WI38 (cell line): ENCODE results near the gene PHF21B.

ENCODE experiments used
- H3K4me3 ChIP-seq: 2 replicates; pipeline ENCODE4 v1.5.1; 2011; ENCODE audit warnings: low read depth, mild to moderate bottlenecking, control low read depth, low read length
- TF ChIP-seq, protein P1 (sequence below): IDR thresholded peaks from 2 replicates; pipeline ENCODE4 v1.5.1; 2012; ENCODE audit warnings: low read depth, mild to moderate bottlenecking, control low read depth, low read length

PHF21B gene

DNA sequence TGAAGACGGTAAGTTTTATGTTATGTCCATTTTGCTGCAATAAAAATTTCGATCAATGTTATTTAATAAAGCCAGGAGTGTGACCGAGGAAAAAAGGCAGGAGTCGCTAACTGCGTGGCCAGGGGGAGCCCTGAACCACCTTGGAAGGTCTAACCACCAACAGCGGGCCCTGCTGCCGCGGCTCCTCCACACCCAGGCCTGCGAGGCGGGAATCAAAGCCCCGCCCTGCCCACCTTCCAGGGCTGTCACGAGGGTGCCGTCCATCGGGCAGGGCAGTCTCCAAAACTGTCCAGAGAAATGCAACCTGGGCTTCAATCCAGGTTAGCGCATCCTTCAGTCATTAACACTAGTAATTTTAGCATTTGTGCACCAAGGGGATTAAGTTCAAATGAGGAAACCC is 19.0 kb downstream of the PHF21B start:
- no peak overlapping the region for H3K4me3 ChIP-seq
- TF ChIP-seq, protein P1, sequence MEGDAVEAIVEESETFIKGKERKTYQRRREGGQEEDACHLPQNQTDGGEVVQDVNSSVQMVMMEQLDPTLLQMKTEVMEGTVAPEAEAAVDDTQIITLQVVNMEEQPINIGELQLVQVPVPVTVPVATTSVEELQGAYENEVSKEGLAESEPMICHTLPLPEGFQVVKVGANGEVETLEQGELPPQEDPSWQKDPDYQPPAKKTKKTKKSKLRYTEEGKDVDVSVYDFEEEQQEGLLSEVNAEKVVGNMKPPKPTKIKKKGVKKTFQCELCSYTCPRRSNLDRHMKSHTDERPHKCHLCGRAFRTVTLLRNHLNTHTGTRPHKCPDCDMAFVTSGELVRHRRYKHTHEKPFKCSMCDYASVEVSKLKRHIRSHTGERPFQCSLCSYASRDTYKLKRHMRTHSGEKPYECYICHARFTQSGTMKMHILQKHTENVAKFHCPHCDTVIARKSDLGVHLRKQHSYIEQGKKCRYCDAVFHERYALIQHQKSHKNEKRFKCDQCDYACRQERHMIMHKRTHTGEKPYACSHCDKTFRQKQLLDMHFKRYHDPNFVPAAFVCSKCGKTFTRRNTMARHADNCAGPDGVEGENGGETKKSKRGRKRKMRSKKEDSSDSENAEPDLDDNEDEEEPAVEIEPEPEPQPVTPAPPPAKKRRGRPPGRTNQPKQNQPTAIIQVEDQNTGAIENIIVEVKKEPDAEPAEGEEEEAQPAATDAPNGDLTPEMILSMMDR: no peak

DNA sequence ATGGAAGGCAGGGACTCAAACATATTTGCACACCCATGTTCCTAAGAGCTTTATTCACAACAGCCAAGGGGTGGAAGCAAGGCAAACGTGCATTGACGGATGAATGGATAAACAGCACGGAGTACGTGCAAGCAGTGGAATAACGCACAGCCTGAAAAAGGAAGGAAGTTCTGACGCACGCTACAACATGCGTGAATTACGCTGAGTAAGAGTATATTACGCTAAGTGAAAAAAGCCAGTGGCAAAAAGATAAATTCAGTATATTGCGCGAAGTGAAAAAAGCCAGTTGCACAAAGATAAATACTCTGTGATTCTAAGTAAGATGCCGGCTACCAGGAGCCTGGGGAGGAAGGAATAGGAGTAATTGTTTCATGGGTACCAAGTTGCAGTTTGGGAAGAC is 19.5 kb downstream of the PHF21B start:
- TF ChIP-seq, protein P1: no peak
- no peak overlapping the region for H3K4me3 ChIP-seq

DNA sequence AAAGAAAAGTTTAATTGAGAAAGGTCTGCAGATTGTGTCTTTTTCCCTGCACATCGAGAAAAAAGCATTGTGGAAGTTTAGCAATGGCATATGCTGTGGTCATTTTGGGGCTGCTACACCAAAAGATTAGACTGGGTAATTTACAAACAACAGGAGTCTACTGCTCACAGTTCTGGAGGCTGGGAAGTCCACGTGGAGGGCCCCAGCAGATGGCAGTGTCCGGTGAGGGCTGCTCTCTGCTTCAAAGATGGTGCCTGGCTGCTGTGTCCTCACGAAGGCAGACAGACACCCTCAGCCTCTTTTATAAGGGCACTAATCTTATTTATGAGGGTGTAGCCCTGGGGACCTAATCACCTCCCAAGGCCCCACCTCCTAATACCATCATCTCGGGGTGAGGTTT is 21.1 kb downstream of the PHF21B start:
- TF ChIP-seq, protein P1: no peak

DNA sequence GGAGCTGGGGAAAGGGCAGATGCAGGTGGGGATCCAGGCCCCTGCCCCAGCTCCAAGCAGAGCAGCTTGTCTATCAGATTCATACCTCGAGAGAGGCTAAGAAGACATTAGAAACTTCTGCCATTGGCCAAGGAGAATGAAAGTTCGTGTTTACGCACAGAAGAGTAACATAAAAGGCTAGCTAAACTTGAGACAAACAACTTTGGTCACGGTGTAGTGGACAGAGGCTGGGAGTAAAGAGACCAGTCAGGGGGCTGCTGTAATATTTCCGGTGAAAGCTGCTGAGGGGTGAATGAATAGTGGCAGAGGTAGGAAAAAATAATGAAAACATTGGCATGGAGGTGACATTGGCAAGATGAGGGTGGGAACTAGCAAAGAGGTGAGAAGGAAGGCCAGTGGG is 22.9 kb downstream of the PHF21B start:
- H3K4me3 ChIP-seq: no peak overlapping the region
- TF ChIP-seq, protein P1: no peak

More for the DNA sequence above, 21.1 kb downstream of the PHF21B start:
- H3K4me3 ChIP-seq: no peak overlapping the region

DNA sequence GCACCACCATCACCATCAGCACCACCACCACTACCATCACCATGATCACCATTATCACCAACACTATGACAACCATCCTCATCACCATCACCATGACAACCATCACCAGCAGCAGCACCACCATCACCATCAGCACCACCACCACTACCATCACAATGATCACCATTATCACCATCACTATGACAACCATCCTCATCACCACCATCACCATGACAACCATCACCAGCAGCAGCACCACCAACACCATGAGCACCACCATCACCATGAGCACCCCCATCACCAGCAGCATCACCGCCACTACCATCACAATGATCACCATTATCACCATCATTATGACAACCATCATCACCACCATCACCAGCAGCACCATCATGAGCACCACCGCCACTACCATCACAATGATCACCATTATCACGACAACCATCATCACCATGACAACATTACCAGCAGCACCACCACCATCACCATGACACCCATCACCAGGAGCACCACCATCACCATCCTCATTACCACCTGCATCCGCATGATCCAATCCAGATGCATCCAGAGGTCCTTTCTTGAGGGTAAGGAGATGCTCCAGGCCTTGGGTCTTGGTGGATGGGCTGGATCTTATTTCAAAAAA is 23.8 kb downstream of the PHF21B start:
- H3K4me3 ChIP-seq: no peak overlapping the region
- TF ChIP-seq, protein P1: no peak

DNA sequence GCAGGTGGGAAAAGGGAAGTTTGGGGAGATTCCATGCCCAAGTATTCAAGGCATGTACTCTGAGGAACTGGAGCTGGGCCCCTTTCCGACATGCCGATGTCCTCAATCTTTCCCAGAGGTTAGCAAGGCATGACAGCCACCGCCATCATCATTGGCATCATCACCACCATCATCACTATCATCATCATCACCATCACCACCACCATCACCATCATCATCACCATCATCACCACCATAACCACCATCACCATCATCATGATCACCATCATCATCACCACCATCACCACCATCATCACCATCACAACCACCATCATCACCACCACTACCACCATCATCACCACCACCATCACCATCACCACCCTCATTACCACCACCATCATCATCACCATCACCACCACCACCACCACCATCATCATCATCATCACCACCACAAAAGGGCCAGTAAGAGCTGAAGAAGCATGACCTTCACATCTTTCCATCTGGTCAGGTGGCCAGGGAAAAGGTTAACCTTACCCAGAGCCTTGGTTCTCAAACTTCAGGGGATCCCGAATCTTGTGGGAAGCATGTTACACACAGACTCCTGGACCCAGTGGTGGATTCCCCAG is 25.8 kb downstream of the PHF21B start:
- no peak overlapping the region for H3K4me3 ChIP-seq
- TF ChIP-seq, protein P1: no peak

DNA sequence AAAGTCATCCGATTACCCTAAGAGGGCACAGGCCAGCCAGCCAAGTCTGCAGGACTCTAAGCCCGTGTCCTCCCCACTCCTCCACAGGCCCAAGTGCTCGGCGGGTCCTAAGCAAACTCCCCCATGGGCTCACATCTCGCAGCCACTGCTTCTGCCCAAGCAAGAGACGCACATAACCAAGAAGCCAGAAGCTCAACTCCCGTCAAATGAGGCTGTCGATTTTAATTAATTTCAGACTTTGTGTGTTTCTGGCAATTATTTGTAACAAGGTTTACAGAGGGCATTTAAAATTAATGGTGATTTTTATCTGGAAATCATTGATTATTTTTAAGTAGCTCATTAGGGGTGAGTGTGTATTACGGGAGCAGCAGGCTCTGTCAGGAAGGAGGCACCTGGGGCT is 27.4 kb downstream of the PHF21B start:
- no peak overlapping the region for H3K4me3 ChIP-seq
- TF ChIP-seq, protein P1: no peak
